ENCODE measurements around the gene EHD2. TPM values are rescaled to one million over a fixed set of nuclear protein-coding genes. Genes with fewer than 3 reads are reported as not detected.
"Not testable (repeated sequence)": the region's sequence is repeated elsewhere in the genome, so short reads cannot be mapped to it uniquely, and the experiment has no call there.

EHD2 gene
- polyA plus RNA-seq, 10 donors, result 86.8 to 144 (median 110) TPM

GRCh38 chr19:47707135-47707925 lies 5.9 kb upstream of the EHD2 start:
- peak in 2 of 3 donors; percentile 49 to 73 for DNase-seq

- no peak for DNase-seq
Observed at GRCh38 chr19:47711652-47712242, 1.5 kb upstream of the EHD2 start.

- DNase-seq, result no peak
Observed at GRCh38 chr19:47714339-47714738, 1.1 kb downstream of the EHD2 start.

- DNase-seq, result not testable (repeated sequence)
Observed at GRCh38 chr19:47714855-47715254, 1.6 kb downstream of the EHD2 start.

- no peak for DNase-seq
Observed at GRCh38 chr19:47716270-47716937, 3.2 kb downstream of the EHD2 start.

GRCh38 chr19:47718415-47719046 lies 5.3 kb downstream of the EHD2 start:
- peak in 1 of 3 donors; percentile 61 for DNase-seq

- peak; percentile 96 to 98 (median 98) for DNase-seq
Observed at GRCh38 chr19:47719047-47719859, 6.0 kb downstream of the EHD2 start.

GRCh38 chr19:47720669-47721422 lies 7.6 kb downstream of the EHD2 start:
- DNase-seq, result no peak

- DNase-seq, result peak; percentile 55 to 77 (median 74)
Observed at GRCh38 chr19:47723581-47723940, 10.3 kb downstream of the EHD2 start.

GRCh38 chr19:47725759-47726401 lies 12.7 kb downstream of the EHD2 start:
- DNase-seq, result no peak

- DNase-seq, result no peak
Observed at GRCh38 chr19:47726467-47726866, 13.2 kb downstream of the EHD2 start.

- not testable (repeated sequence) for DNase-seq
Observed at GRCh38 chr19:47728295-47728694, 15.1 kb downstream of the EHD2 start.

- DNase-seq, result peak in 2 of 3 donors; percentile 61 to 71
Observed at GRCh38 chr19:47729468-47729798, 16.2 kb downstream of the EHD2 start.

- peak in 1 of 3 donors; percentile 56 for DNase-seq
Observed at GRCh38 chr19:47729799-47730520, 16.7 kb downstream of the EHD2 start.

- DNase-seq, result no peak
Observed at GRCh38 chr19:47730521-47730889, 17.3 kb downstream of the EHD2 start.

GRCh38 chr19:47730910-47731309 lies 17.7 kb downstream of the EHD2 start:
- no peak for DNase-seq

GRCh38 chr19:47735131-47735530 lies 21.9 kb downstream of the EHD2 start:
- DNase-seq, result no peak

- peak in 1 of 3 donors; percentile 40 for DNase-seq
Observed at GRCh38 chr19:47740866-47741519, 27.8 kb downstream of the EHD2 start.

GRCh38 chr19:47741544-47742140 lies 28.4 kb downstream of the EHD2 start:
- DNase-seq, result peak in 1 of 3 donors; percentile 44
